HEK293 (cell line): ENCODE data around the gene RORB.

ENCODE experiments used
- CTCF ChIA-PET: fragments of 350-600 bp; formaldehyde crosslinking; extraction: SDS; loops from one replicate; lab custom pipeline; 2021; ENCODE audit warnings: antibody characterized with exemption; lab: Yijun Ruan, JAX
- POLR2A ChIA-PET: fragments of 300-600 bp; formaldehyde crosslinking; extraction: SDS; loops from one replicate; lab custom pipeline; 2020; ENCODE audit warnings: antibody characterized with exemption, inconsistent platforms; lab: Yijun Ruan, JAX
- H3K27ac ChIP-seq: fragments of 200-500 bp; sonication (Bioruptor generic); 2 replicates; pipeline ENCODE4 v1.5.1; 2014; ENCODE audit warnings: low read depth, low read length, control low read depth, inconsistent platforms; ENCODE audit errors: extremely low read depth
- H3K36me3 ChIP-seq, 2 experiments: fragments of 200-500 bp in 1 of 2; sonication (Bioruptor generic) in 1 of 2; 1 replicate in 1 of 2; 2 replicates in 1 of 2; pipeline ENCODE4 v1.5.1; 2014 to 2017; ENCODE audit warnings: inconsistent platforms in 2 of 2, low read length in 2 of 2; ENCODE audit not compliant: control insufficient read depth in 2 of 2, insufficient read depth in 1 of 2
- H3K4me1 ChIP-seq: fragments of 200-500 bp; sonication (Bioruptor generic); 2 replicates; pipeline ENCODE4 v1.5.1; 2014; ENCODE audit warnings: mild to moderate bottlenecking, low read length, inconsistent platforms; ENCODE audit not compliant: control insufficient read depth, insufficient read depth
- H3K4me3 ChIP-seq: 2 replicates; pipeline ENCODE4 v1.5.1; 2011; ENCODE audit warnings: low read depth, mild to moderate bottlenecking, control low read depth, low read length, moderate library complexity
- H3K9me3 ChIP-seq: fragments of 200-500 bp; sonication (Bioruptor generic); 2 replicates; pipeline ENCODE4 v1.5.1; 2014; ENCODE audit warnings: low read depth, low read length, inconsistent platforms; ENCODE audit not compliant: control insufficient read depth, insufficient read depth
- GLIS2 ChIP-seq: fragments of 450-650 bp; formaldehyde crosslinking; IDR thresholded peaks from 2 replicates; pipeline ENCODE4 v1.5.1; 2016; ENCODE audit warnings: missing biosample characterization, missing genetic modification characterization
- MEIS1 ChIP-seq: sonication (generic); formaldehyde crosslinking; IDR thresholded peaks from 2 replicates; pipeline ENCODE4 v1.8.1; 2022; ENCODE audit warnings: missing genetic modification reagents, mild to moderate bottlenecking, borderline replicate concordance
- PRDM10 ChIP-seq: fragments of 450-650 bp; formaldehyde crosslinking; IDR thresholded peaks from 2 replicates; pipeline ENCODE4 v1.5.1; 2016; ENCODE audit warnings: missing biosample characterization, missing genetic modification characterization
- PRDM4 ChIP-seq: fragments of 450-650 bp; formaldehyde crosslinking; IDR thresholded peaks from 2 replicates; pipeline ENCODE4 v1.5.1; 2017; ENCODE audit warnings: missing biosample characterization, missing genetic modification characterization
- ZBTB1 ChIP-seq: fragments of 450-650 bp; formaldehyde crosslinking; IDR thresholded peaks from 2 replicates; pipeline ENCODE4 v1.5.1; 2016; ENCODE audit warnings: missing biosample characterization, missing genetic modification characterization
- ZBTB49 ChIP-seq: fragments of 450-650 bp; formaldehyde crosslinking; IDR thresholded peaks from 2 replicates; pipeline ENCODE4 v1.5.1; 2016; ENCODE audit warnings: missing biosample characterization, missing genetic modification characterization, low read depth
- ZNF223 ChIP-seq: fragments of 450-650 bp; formaldehyde crosslinking; IDR thresholded peaks from 2 replicates; pipeline ENCODE4 v1.5.1; 2016; ENCODE audit warnings: missing biosample characterization, missing genetic modification characterization
- ZNF311 ChIP-seq: fragments of 450-650 bp; formaldehyde crosslinking; IDR thresholded peaks from 2 replicates; pipeline ENCODE4 v1.5.1; 2017; ENCODE audit warnings: missing biosample characterization, missing genetic modification characterization, borderline replicate concordance
- ZNF366 ChIP-seq: fragments of 450-650 bp; formaldehyde crosslinking; conservative IDR thresholded peaks from 2 replicates; pipeline ENCODE4 v1.5.1; 2016; ENCODE audit warnings: missing biosample characterization, missing genetic modification characterization
- ZNF692 ChIP-seq: fragments of 450-650 bp; formaldehyde crosslinking; IDR thresholded peaks from 2 replicates; pipeline ENCODE4 v1.5.1; 2016; ENCODE audit warnings: missing biosample characterization, missing genetic modification characterization
- ZSCAN30 ChIP-seq: fragments of 450-650 bp; IDR thresholded peaks from 2 replicates; pipeline ENCODE4 v1.5.1; 2018; ENCODE audit warnings: missing biosample characterization, mild to moderate bottlenecking, missing genetic modification characterization, moderate library complexity
- ZSCAN4 ChIP-seq: fragments of 450-650 bp; formaldehyde crosslinking; IDR thresholded peaks from 2 replicates; pipeline ENCODE4 v1.5.1; 2017; ENCODE audit warnings: missing biosample characterization, missing genetic modification characterization

Gene RORB

GRCh38 chr9:74595286-74595685, 98.2 kb downstream of the RORB start:
- ChIA-PET CTCF (no interaction called here), POLR2A (no interaction called here)

More at GRCh38 chr9:74595286-74595685, 98.2 kb downstream of the RORB start:
- H3K4me3 ChIP-seq = no peak overlapping the region
- no peak overlapping the region for H3K27ac ChIP-seq
- H3K9me3 ChIP-seq = no peaks in the 10 kb centered on the region
- no peaks in the 10 kb centered on the region for H3K4me1 ChIP-seq
- H3K36me3 ChIP-seq = no peaks in the 10 kb centered on the region
- no peak for TF ChIP-seq ZNF692 (tag by site-specific recombination)
- no peak for TF ChIP-seq ZBTB49 (tag by site-specific recombination)
- no peak for TF ChIP-seq MEIS1 (CRISPR knock-in tag)
- no peak for TF ChIP-seq ZNF311 (tag by site-specific recombination)
- TF ChIP-seq ZNF366 (tag by site-specific recombination) = no peak
- TF ChIP-seq PRDM10 (tag by site-specific recombination) = no peak
- no peak for TF ChIP-seq ZBTB1 (tag by site-specific recombination)
- TF ChIP-seq GLIS2 (tag by site-specific recombination) = no peak
- TF ChIP-seq PRDM4 (tag by site-specific recombination) = no peak
- no peak for TF ChIP-seq ZSCAN30 (tag by site-specific recombination)
- TF ChIP-seq ZSCAN4 = no peak
- no peak for TF ChIP-seq ZNF223 (tag by site-specific recombination)
